PFSK-1 (cell line): ENCODE data around the gene LILRB1.

Source experiments
- FOXP2 ChIP-seq: optimal IDR thresholded peaks from 2 replicates; pipeline ENCODE3; 2011; ENCODE audit warnings: borderline replicate concordance, control low read depth, inconsistent platforms; ENCODE audit not compliant: insufficient read depth; ENCODE audit errors: extremely low read length, extremely low read depth
- POLR2AphosphoS5 ChIP-seq: IDR thresholded peaks from 2 replicates; pipeline ENCODE4 v1.6.1; 2012; ENCODE audit warnings: low read depth, mild to moderate bottlenecking, control low read depth, low read length, moderate library complexity
- REST ChIP-seq, 2 experiments: IDR thresholded peaks; 2 replicates each; pipeline versions ENCODE4 v1.6.1 to v1.8.0; 2011 to 2012; ENCODE audit warnings: low read depth in 2 of 2, low read length in 2 of 2, control low read depth in 1 of 2, inconsistent platforms in 1 of 2, mild to moderate bottlenecking in 1 of 2, moderate library complexity in 1 of 2; ENCODE audit not compliant: insufficient read depth in 1 of 2
- SIN3A ChIP-seq: IDR thresholded peaks from 2 replicates; pipeline ENCODE4 v1.6.1; 2012; ENCODE audit warnings: mild to moderate bottlenecking, low read length, moderate library complexity, borderline replicate concordance; ENCODE audit not compliant: insufficient read depth
- TAF1 ChIP-seq: IDR thresholded peaks from 2 replicates; pipeline ENCODE4 v1.6.1; 2012; ENCODE audit warnings: low read length, control low read depth, borderline replicate concordance; ENCODE audit not compliant: insufficient read depth

LILRB1 gene

GRCh38 chr19:54677217-54677616, 46.9 kb downstream of the LILRB1 start:
- no peak for TF ChIP-seq TAF1
- no peak for TF ChIP-seq REST (IDR thresholded peaks at IDR 0.05; ENCODE audit: insufficient read depth in 1 of 2, low read depth in 2 of 2, low read length in 2 of 2)
- TF ChIP-seq FOXP2, result no peak
- no peak for TF ChIP-seq POLR2AphosphoS5
- no peak for TF ChIP-seq SIN3A

GRCh38 chr19:54682306-54682856, 52.1 kb downstream of the LILRB1 start:
- TF ChIP-seq POLR2AphosphoS5 (no peak), FOXP2 (no peak), TAF1 (no peak), REST (IDR thresholded peaks at IDR 0.05; ENCODE audit: insufficient read depth in 1 of 2, low read depth in 2 of 2, low read length in 2 of 2) (no peak), SIN3A (no peak)

GRCh38 chr19:54684527-54684926, 54.2 kb downstream of the LILRB1 start:
- TF ChIP-seq POLR2AphosphoS5 (no peak), TAF1 (no peak), REST (IDR thresholded peaks at IDR 0.05; ENCODE audit: insufficient read depth in 1 of 2, low read depth in 2 of 2, low read length in 2 of 2) (peak; percentile 86 to 98), FOXP2 (no peak), SIN3A (no peak)
